ENCODE measurements around the gene POLE. TPM values are rescaled to one million over a fixed set of nuclear protein-coding genes. Genes with fewer than 3 reads are reported as not detected.

Gene POLE
- total and polyA plus RNA-seq, 7 experiments from 2014 or later = 3.6 to 138 (median 60.8) TPM

GRCh38 chr12:132618683-132619043 is 68.5 kb downstream of the POLE start, which contains the start of gene P2RX2:
Gene P2RX2, plus strand, starts transcription at chr12:132618776. Its CDS starts 41 bp downstream, at chr12:132618817.
- no peak for DNase-seq
- CTCF ChIA-PET = no interaction called here

DNA sequence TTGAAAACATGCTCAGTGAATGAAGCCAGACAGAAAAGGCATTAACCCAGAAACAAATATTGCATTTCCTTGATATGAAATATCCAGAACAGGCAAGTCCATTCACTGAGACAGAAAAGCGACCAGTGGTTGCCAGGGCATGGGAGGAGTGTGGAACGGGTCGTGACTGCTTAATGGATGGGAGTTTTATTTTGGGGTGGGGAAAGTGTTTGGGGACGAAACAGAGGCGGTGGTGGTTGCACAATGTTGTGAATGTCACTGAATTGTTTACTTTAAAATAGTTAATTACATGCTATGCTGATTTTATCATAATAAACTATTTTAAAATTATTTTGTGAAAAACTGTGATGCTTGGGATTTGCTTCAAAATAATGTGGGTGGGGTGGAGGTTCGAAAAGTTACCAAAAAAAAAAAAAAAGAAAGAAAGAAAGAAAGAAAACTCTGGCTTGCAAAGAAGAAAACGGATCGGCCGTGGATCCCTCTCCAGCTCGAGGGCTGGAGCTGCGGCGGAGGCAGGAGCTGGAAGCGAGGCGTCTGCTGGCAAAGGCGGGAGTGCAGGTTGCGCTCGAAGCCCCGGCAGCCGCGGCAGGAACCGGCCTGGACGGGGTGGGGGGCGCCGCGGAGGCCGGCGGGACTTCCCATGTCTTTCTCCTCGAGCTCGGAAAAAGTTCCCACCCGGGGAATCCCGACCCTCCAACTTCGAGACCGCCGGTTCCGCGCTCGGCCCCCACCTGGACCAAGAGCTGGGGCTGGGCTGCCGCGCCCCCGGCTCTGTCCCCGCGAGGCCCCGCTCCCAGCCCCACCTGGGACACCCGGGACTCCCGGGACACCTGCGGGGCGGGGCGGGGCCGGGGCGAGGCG is 69.1 kb downstream of the POLE start:
- intact Hi-C loops (cut with micrococcal nuclease) = loop anchor here (5.0 to 10.0 kb wide), 3 partner anchors 96 to 466 kb away; no protein-coding TSS in a partner anchor
- Histone ChIP-seq H3K27ac (ENCODE audit: low read depth, low read length) (no peak overlapping the region), H3K4me3 (ENCODE audit: low read length) (no peak overlapping the region), H3K27me3 (ENCODE audit: control insufficient read depth in 2 of 2, insufficient read depth in 2 of 2, low read length in 2 of 2) (peaks cover 4 to 19% of the 10 kb centered on the region in 2 donors), H3K36me3 (ENCODE audit: control insufficient read depth in 2 of 3, insufficient read depth in 3 of 3, low read length in 3 of 3) (no peaks in the 10 kb centered on the region), H3K4me1 (ENCODE audit: control insufficient read depth in 2 of 2, insufficient read depth in 2 of 2, low read length in 2 of 2) (peaks cover 0 to 5% of the 10 kb centered on the region in 2 donors), H3K9me3 (ENCODE audit: control insufficient read depth in 2 of 3, low read length in 3 of 3) (peaks cover 0 to 18% (median 8%) of the 10 kb centered on the region in 3 experiments)
- peak overlapping the region; percentile 4 to 81 (median 62) for H3K4me3 Mint-ChIP-seq
- H3K27ac Mint-ChIP-seq = peak overlapping the region in 3 of 9 donors; percentile 17 to 55 (median 47)
- H3K9me3 Mint-ChIP-seq = peaks cover 0 to 26% (median 6%) of the 10 kb centered on the region in 11 donors
- ATAC-seq (no peak), DNase-seq (no peak)
- peaks cover 0 to 7% (median 0%) of the 10 kb centered on the region in 5 donors for H3K36me3 Mint-ChIP-seq
- CTCF ChIA-PET = no interaction called here
- POLR2A ChIA-PET = no interaction called here
- H3K4me1 Mint-ChIP-seq = peaks cover 9 to 18% (median 14%) of the 10 kb centered on the region in 7 donors
- peaks cover 24 to 32% (median 26%) of the 10 kb centered on the region in 5 donors for H3K27me3 Mint-ChIP-seq

More at GRCh38 chr12:132618683-132619043, 68.5 kb downstream of the POLE start, which contains the start of gene P2RX2:
- Histone ChIP-seq H3K4me3 (ENCODE audit: low read length) (no peak within 1 kb of the TSS), H3K4me1 (ENCODE audit: control insufficient read depth in 2 of 2, insufficient read depth in 2 of 2, low read length in 2 of 2) (peaks cover 0 to 5% of the 10 kb centered on the region in 2 donors), H3K27ac (ENCODE audit: low read depth, low read length) (no peak within 1 kb of the TSS), H3K9me3 (ENCODE audit: control insufficient read depth in 2 of 3, low read length in 3 of 3) (peaks cover 0 to 18% (median 8%) of the 10 kb centered on the region in 3 experiments), H3K36me3 (ENCODE audit: control insufficient read depth in 2 of 3, insufficient read depth in 3 of 3, low read length in 3 of 3) (no peaks in the 10 kb centered on the region), H3K27me3 (ENCODE audit: control insufficient read depth in 2 of 2, insufficient read depth in 2 of 2, low read length in 2 of 2) (peaks cover 4 to 19% of the 10 kb centered on the region in 2 donors)
- ATAC-seq = no peak
- peak within 1 kb of the TSS; percentile 4 to 81 (median 62) for H3K4me3 Mint-ChIP-seq
- peak within 1 kb of the TSS in 3 of 9 donors; percentile 17 to 55 (median 47) for H3K27ac Mint-ChIP-seq
- peaks cover 0 to 26% (median 6%) of the 10 kb centered on the region in 11 donors for H3K9me3 Mint-ChIP-seq
- H3K36me3 Mint-ChIP-seq = peaks cover 0 to 7% (median 0%) of the 10 kb centered on the region in 5 donors
- H3K27me3 Mint-ChIP-seq = peaks cover 24 to 31% (median 26%) of the 10 kb centered on the region in 5 donors
- intact Hi-C loops (cut with micrococcal nuclease) = loop anchor here (5.0 to 10.0 kb wide), 3 partner anchors 96 to 466 kb away; no protein-coding TSS in a partner anchor
- H3K4me1 Mint-ChIP-seq = peaks cover 9 to 18% (median 14%) of the 10 kb centered on the region in 7 donors
- POLR2A ChIA-PET = interaction anchor here (0.5 kb wide), 1 partner anchor 160 kb away, joined by 3 read pairs; no protein-coding TSS in a partner anchor

DNA sequence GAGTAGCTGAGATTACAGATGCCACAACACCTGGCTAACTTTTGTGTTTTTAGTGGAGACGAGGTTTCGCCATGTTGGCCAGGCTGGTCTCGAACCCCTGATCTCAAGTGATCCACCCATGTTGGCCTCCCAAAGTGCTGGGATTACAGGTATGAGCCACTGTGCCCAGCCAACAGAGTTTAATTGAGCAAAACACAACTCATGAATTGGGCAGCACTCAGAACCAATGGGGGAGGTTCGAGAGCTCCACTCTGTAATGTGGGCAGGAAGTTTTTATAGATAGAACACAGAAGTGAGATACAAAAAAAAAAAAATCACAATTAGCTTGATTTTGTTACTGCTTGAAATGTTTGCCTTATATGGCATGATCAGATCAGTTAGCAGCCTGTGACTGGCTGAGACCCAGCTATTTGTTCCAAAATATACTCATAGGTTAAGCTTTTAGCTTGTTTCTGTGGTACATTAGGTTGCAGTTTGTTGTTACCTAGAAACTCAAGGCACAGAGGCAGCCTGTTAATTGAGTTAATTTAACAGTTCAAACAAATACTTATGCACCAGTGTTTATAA is 69.9 kb downstream of the POLE start:
- H3K9me3 ChIP-seq (ENCODE audit: control insufficient read depth in 2 of 3, low read length in 3 of 3) = peaks cover 0 to 18% (median 8%) of the 10 kb centered on the region in 3 experiments
- peaks cover 0 to 7% (median 0%) of the 10 kb centered on the region in 5 donors for H3K36me3 Mint-ChIP-seq
- CTCF ChIA-PET = interaction anchor here (1.0 kb wide), 1 partner anchor 464 kb away, joined by 3 read pairs; no protein-coding TSS in a partner anchor
- H3K27me3 Mint-ChIP-seq = peaks cover 24 to 33% (median 26%) of the 10 kb centered on the region in 5 donors
- no peak overlapping the region for H3K4me3 ChIP-seq (ENCODE audit: low read length)
- no peak overlapping the region for H3K27ac ChIP-seq (ENCODE audit: low read depth, low read length)
- H3K36me3 ChIP-seq (ENCODE audit: control insufficient read depth in 2 of 3, insufficient read depth in 3 of 3, low read length in 3 of 3) = no peaks in the 10 kb centered on the region
- peaks cover 0 to 26% (median 6%) of the 10 kb centered on the region in 11 donors for H3K9me3 Mint-ChIP-seq
- peaks cover 6 to 18% (median 13%) of the 10 kb centered on the region in 7 donors for H3K4me1 Mint-ChIP-seq
- ATAC-seq = no peak
- no peak for DNase-seq
- peaks cover 0 to 5% of the 10 kb centered on the region in 2 donors for H3K4me1 ChIP-seq (ENCODE audit: control insufficient read depth in 2 of 2, insufficient read depth in 2 of 2, low read length in 2 of 2)
- H3K4me3 Mint-ChIP-seq = peak overlapping the region in 7 of 10 donors; percentile 33 to 71 (median 50)
- POLR2A ChIA-PET = no interaction called here
- H3K27me3 ChIP-seq (ENCODE audit: control insufficient read depth in 2 of 2, insufficient read depth in 2 of 2, low read length in 2 of 2) = peaks cover 4 to 19% of the 10 kb centered on the region in 2 donors
- intact Hi-C loops (cut with micrococcal nuclease) = loop anchor here (5.0 to 10.0 kb wide), 3 partner anchors 95 to 465 kb away; no protein-coding TSS in a partner anchor
- H3K27ac Mint-ChIP-seq = peak overlapping the region in 2 of 9 donors; percentile 17 to 55

DNA sequence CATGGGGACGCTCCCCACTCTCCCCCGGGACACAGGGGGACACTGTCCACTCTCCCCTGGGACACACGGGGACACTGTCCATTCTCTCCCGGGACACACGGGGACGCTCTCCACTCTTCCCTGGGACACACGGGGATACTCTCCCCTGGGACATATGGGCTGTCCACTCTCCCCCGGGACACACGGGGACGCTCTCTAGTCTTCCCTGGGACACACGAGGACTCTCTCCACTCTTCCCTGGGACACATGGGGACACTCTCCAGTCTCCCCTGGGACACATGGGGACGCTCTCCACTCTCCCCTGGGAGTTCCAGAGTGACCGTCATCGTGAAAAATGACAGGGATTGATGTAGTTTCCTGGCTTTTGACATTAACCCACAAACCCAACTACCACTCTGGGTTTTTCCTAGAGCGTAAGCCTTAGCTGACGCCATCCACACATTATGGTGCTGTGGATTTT is 71.5 kb downstream of the POLE start:
- no peak for DNase-seq

DNA sequence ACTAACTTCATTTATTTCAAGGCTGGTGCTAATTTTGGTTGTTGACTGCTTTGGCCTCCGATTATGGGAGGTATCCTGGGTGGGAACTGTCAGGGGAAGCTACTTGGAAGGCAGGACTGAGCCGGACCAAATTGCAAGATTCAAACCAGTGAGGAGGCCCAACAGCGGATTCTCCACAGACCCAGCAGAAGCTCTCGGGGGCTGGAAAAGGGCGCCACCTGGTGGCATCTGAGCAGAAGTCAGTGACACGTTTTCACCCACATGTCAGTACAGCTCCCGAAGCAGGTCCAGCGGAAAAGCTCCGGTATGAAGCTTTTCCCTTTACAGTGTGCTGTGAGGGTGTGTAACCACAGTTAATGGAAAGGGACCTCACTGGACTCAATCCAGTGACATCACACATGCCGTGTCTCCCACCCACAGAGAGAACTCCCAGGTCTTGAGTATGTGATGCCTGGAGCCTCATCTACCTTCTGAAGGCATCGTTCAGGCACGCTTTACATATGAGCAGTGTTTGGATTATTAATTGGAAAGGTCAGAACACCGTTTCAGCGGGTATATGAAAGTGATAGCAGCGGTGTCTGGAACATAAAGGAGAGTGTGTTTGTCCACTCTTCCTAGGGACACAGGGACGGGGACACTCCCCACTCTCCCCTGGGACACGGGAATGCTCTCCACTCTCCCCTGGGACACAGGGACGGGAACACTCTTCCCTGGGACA is 72.1 kb downstream of the POLE start:
- peaks cover 5 to 23% (median 18%) of the 10 kb centered on the region in 7 donors for H3K4me1 Mint-ChIP-seq
- peaks cover 0 to 7% (median 0%) of the 10 kb centered on the region in 5 donors for H3K36me3 Mint-ChIP-seq
- H3K4me3 Mint-ChIP-seq = peak overlapping the region in 2 of 10 donors; percentile 3 to 49
- Histone ChIP-seq H3K27ac (ENCODE audit: low read depth, low read length) (no peak overlapping the region), H3K4me3 (ENCODE audit: low read length) (no peak overlapping the region), H3K4me1 (ENCODE audit: control insufficient read depth in 2 of 2, insufficient read depth in 2 of 2, low read length in 2 of 2) (peaks cover 0 to 12% of the 10 kb centered on the region in 2 donors), H3K27me3 (ENCODE audit: control insufficient read depth in 2 of 2, insufficient read depth in 2 of 2, low read length in 2 of 2) (peaks cover 4 to 19% of the 10 kb centered on the region in 2 donors), H3K9me3 (ENCODE audit: control insufficient read depth in 2 of 3, low read length in 3 of 3) (peaks cover 0 to 25% (median 8%) of the 10 kb centered on the region in 3 experiments), H3K36me3 (ENCODE audit: control insufficient read depth in 2 of 3, insufficient read depth in 3 of 3, low read length in 3 of 3) (no peaks in the 10 kb centered on the region)
- CTCF ChIA-PET = interaction anchor here (0.7 to 1.5 kb wide), 6 partner anchors 93 to 372 kb away, joined by 3 to 15 read pairs (median 4); no protein-coding TSS in a partner anchor
- peaks cover 31 to 44% (median 40%) of the 10 kb centered on the region in 5 donors for H3K27me3 Mint-ChIP-seq
- DNase-seq (peak; percentile 59 to 84 (median 77)), ATAC-seq (peak; percentile 89)
- peaks cover 0 to 31% (median 11%) of the 10 kb centered on the region in 11 donors for H3K9me3 Mint-ChIP-seq
- intact Hi-C loops (cut with micrococcal nuclease) = loop anchor here (1.0 to 10.0 kb wide), 5 partner anchors 15 to 463 kb away; no protein-coding TSS in a partner anchor
- H3K27ac Mint-ChIP-seq = peak overlapping the region in 1 of 9 donors; percentile 19
- POLR2A ChIA-PET = interaction anchor here (1.7 kb wide), 1 partner anchor 127 kb away, joined by 3 read pairs; no protein-coding TSS in a partner anchor

More for the DNA sequence above, 71.5 kb downstream of the POLE start:
- ChIA-PET CTCF (interaction anchor here (0.6 to 1.5 kb wide), 6 partner anchors 93 to 235 kb away, joined by 3 to 15 read pairs (median 4); no protein-coding TSS in a partner anchor), POLR2A (interaction anchor here (1.7 kb wide), 1 partner anchor 127 kb away, joined by 3 read pairs; no protein-coding TSS in a partner anchor)
- intact Hi-C loops (cut with micrococcal nuclease) = loop anchor here (1.0 to 10.0 kb wide), 5 partner anchors 15 to 463 kb away; no protein-coding TSS in a partner anchor
- ATAC-seq = no peak
- Histone ChIP-seq H3K27me3 (ENCODE audit: control insufficient read depth in 2 of 2, insufficient read depth in 2 of 2, low read length in 2 of 2) (peaks cover 4 to 19% of the 10 kb centered on the region in 2 donors), H3K9me3 (ENCODE audit: control insufficient read depth in 2 of 3, low read length in 3 of 3) (peaks cover 0 to 25% (median 8%) of the 10 kb centered on the region in 3 experiments), H3K36me3 (ENCODE audit: control insufficient read depth in 2 of 3, insufficient read depth in 3 of 3, low read length in 3 of 3) (no peaks in the 10 kb centered on the region), H3K27ac (ENCODE audit: low read depth, low read length) (no peak overlapping the region), H3K4me3 (ENCODE audit: low read length) (no peak overlapping the region), H3K4me1 (ENCODE audit: control insufficient read depth in 2 of 2, insufficient read depth in 2 of 2, low read length in 2 of 2) (peaks cover 0 to 6% of the 10 kb centered on the region in 2 donors)
- Mint-ChIP-seq H3K4me1 (peaks cover 5 to 18% (median 13%) of the 10 kb centered on the region in 7 donors), H3K9me3 (peaks cover 0 to 31% (median 9%) of the 10 kb centered on the region in 11 donors), H3K4me3 (peak overlapping the region in 1 of 10 donors; percentile 20), H3K27ac (peak overlapping the region in 2 of 9 donors; percentile 14 to 39), H3K27me3 (peaks cover 31 to 41% (median 35%) of the 10 kb centered on the region in 5 donors), H3K36me3 (peaks cover 0 to 7% (median 0%) of the 10 kb centered on the region in 5 donors)

All from naive thymus-derived CD4-positive, alpha-beta T cell (primary cell).